ENCODE results near the gene C15orf39. TPM values are rescaled to one million over a fixed set of nuclear protein-coding genes. Genes with fewer than 3 reads are reported as not detected.
"Not testable (repeated sequence)": the region's sequence is repeated elsewhere in the genome, so short reads cannot be mapped to it uniquely, and the experiment has no call there.

The C15orf39 gene
- total RNA-seq, 1 experiment from 2014 or later: 41.3 TPM

GRCh38 chr15:75161917-75162414 is 39.7 kb upstream of the C15orf39 start:
- no peaks in the 10 kb centered on the region for H3K9me2 ChIP-seq (ENCODE audit: insufficient read depth)
- H3K4me2 ChIP-seq: no peak overlapping the region
- no peaks in the 10 kb centered on the region for H4K20me1 ChIP-seq (ENCODE audit: insufficient read depth)
- no peaks in the 10 kb centered on the region for H3K79me2 ChIP-seq (ENCODE audit: low read depth)
- peaks cover 11% of the 10 kb centered on the region; the same call in 1 of the 2 replicates for H3K4me1 ChIP-seq (replicated peaks; ENCODE audit: insufficient read depth)
- intact Hi-C loops (cut with micrococcal nuclease; ENCODE audit: unreplicated experiment): no loop called here
- CTCF ChIA-PET: no interaction called here
- no TSS peak for BruUV-seq (replicated peaks)
- peak in 1 of 2 experiments; percentile 50 for DNase-seq
- no peak overlapping the region for H2AFZ ChIP-seq
- H3F3A ChIP-seq (ENCODE audit: insufficient read depth, low read depth): peaks cover 4% of the 10 kb centered on the region; the same call in 1 of the 2 replicates
- TF ChIP-seq EZH2 (IDR thresholded peaks at IDR 0.05; ENCODE audit: low read depth) (no peak), CTCF (conservative IDR thresholded peaks at IDR 0.05) (no peak)
- POLR2A ChIA-PET (ENCODE audit: unreplicated experiment): no interaction called here
- no peaks in the 10 kb centered on the region for H3K36me3 ChIP-seq (ENCODE audit: low read depth)
- H3K27ac ChIP-seq: no peak overlapping the region
- H3K9me3 ChIP-seq (ENCODE audit: insufficient read depth, low read depth): no peaks in the 10 kb centered on the region
- no peaks in the 10 kb centered on the region for H3K27me3 ChIP-seq (ENCODE audit: insufficient read depth, low read depth)
- H3K4me3 ChIP-seq: no peak overlapping the region

- Histone ChIP-seq H3K27ac (no peak overlapping the region), H3K27me3 (ENCODE audit: insufficient read depth, low read depth) (no peaks in the 10 kb centered on the region), H3K36me3 (ENCODE audit: low read depth) (no peaks in the 10 kb centered on the region), H3K9me2 (ENCODE audit: insufficient read depth) (no peaks in the 10 kb centered on the region), H3K4me1 (replicated peaks; ENCODE audit: insufficient read depth) (peaks cover 17% of the 10 kb centered on the region; the same call in 1 of the 2 replicates), H3F3A (ENCODE audit: insufficient read depth, low read depth) (peaks cover 7% of the 10 kb centered on the region; the same call in 1 of the 2 replicates), H3K79me2 (ENCODE audit: low read depth) (no peaks in the 10 kb centered on the region), H3K4me3 (no peak overlapping the region), H3K9me3 (ENCODE audit: insufficient read depth, low read depth) (no peaks in the 10 kb centered on the region), H3K4me2 (no peak overlapping the region), H4K20me1 (ENCODE audit: insufficient read depth) (no peaks in the 10 kb centered on the region), H2AFZ (no peak overlapping the region)
- intact Hi-C loops (cut with micrococcal nuclease; ENCODE audit: unreplicated experiment): no loop called here
- no peak for DNase-seq
- ChIA-PET CTCF (no interaction called here), POLR2A (ENCODE audit: unreplicated experiment) (no interaction called here)
- no TSS peak for BruUV-seq (replicated peaks)
- no peak for TF ChIP-seq EZH2 (IDR thresholded peaks at IDR 0.05; ENCODE audit: low read depth)
- TF ChIP-seq CTCF (conservative IDR thresholded peaks at IDR 0.05): no peak
Observed at GRCh38 chr15:75163150-75163564, 38.5 kb upstream of the C15orf39 start.

- POLR2A ChIA-PET (ENCODE audit: unreplicated experiment): interaction anchor here (1.1 kb wide), 1 partner anchor 11 kb away, joined by 23 read pairs; no protein-coding TSS in a partner anchor
- Histone ChIP-seq H3K4me1 (replicated peaks; ENCODE audit: insufficient read depth) (peaks cover 24% of the 10 kb centered on the region), H3K36me3 (ENCODE audit: low read depth) (no peaks in the 10 kb centered on the region), H2AFZ (no peak overlapping the region), H3K27ac (no peak overlapping the region), H3K79me2 (ENCODE audit: low read depth) (no peaks in the 10 kb centered on the region), H3K4me2 (peak overlapping the region; percentile 7; the same call in 1 of the 2 replicates), H3K9me2 (ENCODE audit: insufficient read depth) (no peaks in the 10 kb centered on the region), H3K27me3 (ENCODE audit: insufficient read depth, low read depth) (no peaks in the 10 kb centered on the region), H3K9me3 (ENCODE audit: insufficient read depth, low read depth) (no peaks in the 10 kb centered on the region), H4K20me1 (ENCODE audit: insufficient read depth) (no peaks in the 10 kb centered on the region), H3F3A (ENCODE audit: insufficient read depth, low read depth) (peaks cover 12% of the 10 kb centered on the region; the same call in 1 of the 2 replicates), H3K4me3 (no peak overlapping the region)
- TF ChIP-seq EZH2 (IDR thresholded peaks at IDR 0.05; ENCODE audit: low read depth) (no peak), CTCF (conservative IDR thresholded peaks at IDR 0.05) (no peak)
- BruUV-seq (replicated peaks): no TSS peak
- CTCF ChIA-PET: interaction anchor here (0.6 kb wide), 1 partner anchor 125 kb away, joined by 6 read pairs; no protein-coding TSS in a partner anchor
- intact Hi-C loops (cut with micrococcal nuclease; ENCODE audit: unreplicated experiment): no loop called here
- no peak for DNase-seq
Observed at GRCh38 chr15:75164625-75165350, 36.9 kb upstream of the C15orf39 start.

- H3K9me3 ChIP-seq (ENCODE audit: insufficient read depth, low read depth); H3K27ac ChIP-seq; H3K9me2 ChIP-seq (ENCODE audit: insufficient read depth); H3K4me3 ChIP-seq; H4K20me1 ChIP-seq (ENCODE audit: insufficient read depth); H3K27me3 ChIP-seq (ENCODE audit: insufficient read depth, low read depth); H3K36me3 ChIP-seq (ENCODE audit: low read depth); BruUV-seq (replicated peaks); H2AFZ ChIP-seq; H3K79me2 ChIP-seq (ENCODE audit: low read depth); H3K4me2 ChIP-seq; intact Hi-C loops (cut with micrococcal nuclease; ENCODE audit: unreplicated experiment): not testable (repeated sequence)
- ChIA-PET CTCF (interaction anchor here (0.7 kb wide), 2 partner anchors 30 to 51 kb away, joined by 3 to 5 read pairs; no protein-coding TSS in a partner anchor), POLR2A (ENCODE audit: unreplicated experiment) (interaction anchor here (0.7 kb wide), 1 partner anchor 9 kb away, joined by 7 read pairs; no protein-coding TSS in a partner anchor)
- DNase-seq: peak in 1 of 2 experiments; percentile 37
- Histone ChIP-seq H3K4me1 (replicated peaks; ENCODE audit: insufficient read depth) (peaks cover 42% of the 10 kb centered on the region), H3F3A (ENCODE audit: insufficient read depth, low read depth) (peaks cover 30% of the 10 kb centered on the region)
Observed at GRCh38 chr15:75166489-75167063, 35.1 kb upstream of the C15orf39 start.
